ENCODE data around the gene SNX32.

SNX32 gene

GRCh38 chr11:65869643-65870306 is 36.0 kb downstream of the SNX32 start:
- no peak for DNase-seq

- no peak for DNase-seq
Measured at GRCh38 chr11:65870307-65870658, 36.5 kb downstream of the SNX32 start.

- DNase-seq, result no peak
Measured at GRCh38 chr11:65870706-65871681, 37.2 kb downstream of the SNX32 start.

GRCh38 chr11:65871811-65872548 is 38.2 kb downstream of the SNX32 start:
- DNase-seq, result no peak

GRCh38 chr11:65872586-65873317 is 39.0 kb downstream of the SNX32 start, which contains the start of gene EFEMP2:
Gene EFEMP2, minus strand, starts transcription at chr11:65872800. Its CDS starts 446 bp downstream, at chr11:65872354.
- DNase-seq, result no peak

GRCh38 chr11:65873318-65874156 is 39.8 kb downstream of the SNX32 start:
- DNase-seq, result peak; percentile 95

GRCh38 chr11:65879617-65880016 is 45.9 kb downstream of the SNX32 start, which contains the start of gene CTSW:
Gene CTSW, plus strand, starts transcription at chr11:65879837. Its CDS starts 18 bp downstream, at chr11:65879855.
- peak; percentile 46 for DNase-seq

- no peak for DNase-seq
Measured at GRCh38 chr11:65880027-65880426, 46.3 kb downstream of the SNX32 start.

- DNase-seq, result no peak
Measured at GRCh38 chr11:65880844-65881421, 47.2 kb downstream of the SNX32 start.

- DNase-seq, result no peak
Measured at GRCh38 chr11:65882120-65883057, 48.6 kb downstream of the SNX32 start.

GRCh38 chr11:65883058-65883761 is 49.4 kb downstream of the SNX32 start:
- no peak for DNase-seq

GRCh38 chr11:65883786-65884715 is 50.3 kb downstream of the SNX32 start:
- DNase-seq, result no peak

GRCh38 chr11:65884716-65885092 is 50.9 kb downstream of the SNX32 start:
- peak; percentile 80 for DNase-seq

GRCh38 chr11:65885231-65885630 is 51.5 kb downstream of the SNX32 start:
- DNase-seq, result no peak

- DNase-seq, result no peak
Measured at GRCh38 chr11:65885808-65886536, 52.2 kb downstream of the SNX32 start.

- no peak for DNase-seq
Measured at GRCh38 chr11:65886826-65887722, 53.3 kb downstream of the SNX32 start.
